ENCODE data around the gene MYLK.
A peak's percentile ranks its signal among the peaks of the same experiment; 100 is the strongest.

MYLK gene

GRCh38 chr3:123781571-123782275 is 102.4 kb downstream of the MYLK start:
- Histone ChIP-seq H4K5ac (ENCODE audit: low read length) (no peak overlapping the region), H3K18ac (ENCODE audit: low read length) (no peak overlapping the region), H3K27me3 (ENCODE audit: insufficient read depth, low read length, poor library complexity) (no peaks in the 10 kb centered on the region), H3K23ac (ENCODE audit: low read length) (no peak overlapping the region), H3K4me1 (ENCODE audit: control insufficient read depth, low read depth, low read length) (no peaks in the 10 kb centered on the region), H3K56ac (ENCODE audit: low read length) (no peak overlapping the region), H3K4me3 (ENCODE audit: low read length) (no peak overlapping the region), H3K4ac (ENCODE audit: low read depth, low read length) (no peak overlapping the region), H3K79me2 (ENCODE audit: control insufficient read depth, insufficient read depth, low read length) (no peaks in the 10 kb centered on the region), H2BK120ac (ENCODE audit: low read depth, low read length) (no peak overlapping the region), H3K9ac (ENCODE audit: low read length) (no peak overlapping the region), H3K27ac (ENCODE audit: low read depth, low read length) (no peak overlapping the region), H3K79me1 (ENCODE audit: low read length) (no peaks in the 10 kb centered on the region), H3K4me2 (ENCODE audit: low read length) (no peak overlapping the region), H2BK15ac (replicated peaks; ENCODE audit: low read depth) (no peak overlapping the region), H2BK5ac (ENCODE audit: low read length) (no peak overlapping the region), H4K8ac (ENCODE audit: low read depth, low read length) (no peak overlapping the region), H3K36me3 (ENCODE audit: control insufficient read depth, insufficient read depth, low read length) (no peaks in the 10 kb centered on the region), H2AK5ac (ENCODE audit: low read length) (no peak overlapping the region)
- 100% methylated on average over 1 of the region's 6 CpGs for WGBS (ENCODE audit: extremely low coverage, insufficient coverage, low lambda C conversion rate)
- DNase-seq, result no peak

- Histone ChIP-seq H2BK120ac (ENCODE audit: low read depth, low read length) (no peak overlapping the region), H4K5ac (ENCODE audit: low read length) (no peak overlapping the region), H2AK5ac (ENCODE audit: low read length) (no peak overlapping the region), H3K79me2 (ENCODE audit: control insufficient read depth, insufficient read depth, low read length) (no peaks in the 10 kb centered on the region), H3K79me1 (ENCODE audit: low read length) (no peaks in the 10 kb centered on the region), H3K4ac (ENCODE audit: low read depth, low read length) (no peak overlapping the region), H2BK5ac (ENCODE audit: low read length) (no peak overlapping the region), H4K8ac (ENCODE audit: low read depth, low read length) (no peak overlapping the region), H3K27ac (ENCODE audit: low read depth, low read length) (no peak overlapping the region), H2BK15ac (replicated peaks; ENCODE audit: low read depth) (no peak overlapping the region), H3K4me3 (ENCODE audit: low read length) (no peak overlapping the region), H3K9ac (ENCODE audit: low read length) (no peak overlapping the region), H3K23ac (ENCODE audit: low read length) (no peak overlapping the region), H3K4me1 (ENCODE audit: control insufficient read depth, low read depth, low read length) (no peaks in the 10 kb centered on the region), H3K18ac (ENCODE audit: low read length) (no peak overlapping the region), H3K27me3 (ENCODE audit: insufficient read depth, low read length, poor library complexity) (no peaks in the 10 kb centered on the region), H3K4me2 (ENCODE audit: low read length) (no peak overlapping the region), H3K36me3 (ENCODE audit: control insufficient read depth, insufficient read depth, low read length) (no peaks in the 10 kb centered on the region), H3K56ac (ENCODE audit: low read length) (no peak overlapping the region)
- peak; percentile 62 for DNase-seq
- no CpG with 5 or more reads among the region's 2 CpGs for WGBS (ENCODE audit: extremely low coverage, insufficient coverage, low lambda C conversion rate)
Measured at GRCh38 chr3:123781138-123781537, 103.0 kb downstream of the MYLK start.

- H3K9ac ChIP-seq (ENCODE audit: low read length), result no peak overlapping the region
- H3K36me3 ChIP-seq (ENCODE audit: control insufficient read depth, insufficient read depth, low read length), result no peaks in the 10 kb centered on the region
- no peak overlapping the region for H3K4ac ChIP-seq (ENCODE audit: low read depth, low read length)
- no peak overlapping the region for H2AK5ac ChIP-seq (ENCODE audit: low read length)
- H3K27ac ChIP-seq (ENCODE audit: low read depth, low read length), result no peak overlapping the region
- DNase-seq, result no peak
- H3K79me2 ChIP-seq (ENCODE audit: control insufficient read depth, insufficient read depth, low read length), result no peaks in the 10 kb centered on the region
- no peak overlapping the region for H3K23ac ChIP-seq (ENCODE audit: low read length)
- H3K27me3 ChIP-seq (ENCODE audit: insufficient read depth, low read length, poor library complexity), result no peaks in the 10 kb centered on the region
- no peak overlapping the region for H4K5ac ChIP-seq (ENCODE audit: low read length)
- no peaks in the 10 kb centered on the region for H3K4me1 ChIP-seq (ENCODE audit: control insufficient read depth, low read depth, low read length)
- H2BK120ac ChIP-seq (ENCODE audit: low read depth, low read length), result no peak overlapping the region
- no peak overlapping the region for H2BK5ac ChIP-seq (ENCODE audit: low read length)
- H3K4me3 ChIP-seq (ENCODE audit: low read length), result no peak overlapping the region
- no peak overlapping the region for H4K8ac ChIP-seq (ENCODE audit: low read depth, low read length)
- no CpG with 5 or more reads among the region's 6 CpGs for WGBS (ENCODE audit: extremely low coverage, insufficient coverage, low lambda C conversion rate)
- H3K56ac ChIP-seq (ENCODE audit: low read length), result no peak overlapping the region
- H3K79me1 ChIP-seq (ENCODE audit: low read length), result no peaks in the 10 kb centered on the region
- no peak overlapping the region for H2BK15ac ChIP-seq (replicated peaks; ENCODE audit: low read depth)
- H3K18ac ChIP-seq (ENCODE audit: low read length), result no peak overlapping the region
- no peak overlapping the region for H3K4me2 ChIP-seq (ENCODE audit: low read length)
Measured at GRCh38 chr3:123780656-123781055, 103.5 kb downstream of the MYLK start.

- no peak overlapping the region for H2BK15ac ChIP-seq (replicated peaks; ENCODE audit: low read depth)
- no peaks in the 10 kb centered on the region for H3K79me2 ChIP-seq (ENCODE audit: control insufficient read depth, insufficient read depth, low read length)
- no peak overlapping the region for H2AK5ac ChIP-seq (ENCODE audit: low read length)
- H3K56ac ChIP-seq (ENCODE audit: low read length), result no peak overlapping the region
- H4K8ac ChIP-seq (ENCODE audit: low read depth, low read length), result no peak overlapping the region
- no CpG with 5 or more reads among the region's 10 CpGs for WGBS (ENCODE audit: extremely low coverage, insufficient coverage, low lambda C conversion rate)
- no peak overlapping the region for H3K18ac ChIP-seq (ENCODE audit: low read length)
- H3K4me1 ChIP-seq (ENCODE audit: control insufficient read depth, low read depth, low read length), result no peaks in the 10 kb centered on the region
- H3K36me3 ChIP-seq (ENCODE audit: control insufficient read depth, insufficient read depth, low read length), result no peaks in the 10 kb centered on the region
- H2BK120ac ChIP-seq (ENCODE audit: low read depth, low read length), result no peak overlapping the region
- H3K27me3 ChIP-seq (ENCODE audit: insufficient read depth, low read length, poor library complexity), result no peaks in the 10 kb centered on the region
- H3K79me1 ChIP-seq (ENCODE audit: low read length), result no peaks in the 10 kb centered on the region
- no peak overlapping the region for H3K9ac ChIP-seq (ENCODE audit: low read length)
- no peak overlapping the region for H2BK5ac ChIP-seq (ENCODE audit: low read length)
- no peak for DNase-seq
- no peak overlapping the region for H3K23ac ChIP-seq (ENCODE audit: low read length)
- no peak overlapping the region for H4K5ac ChIP-seq (ENCODE audit: low read length)
- no peak overlapping the region for H3K4ac ChIP-seq (ENCODE audit: low read depth, low read length)
- H3K4me3 ChIP-seq (ENCODE audit: low read length), result no peak overlapping the region
- no peak overlapping the region for H3K27ac ChIP-seq (ENCODE audit: low read depth, low read length)
- H3K4me2 ChIP-seq (ENCODE audit: low read length), result no peak overlapping the region
Measured at GRCh38 chr3:123779655-123780231, 104.4 kb downstream of the MYLK start.

- no peak overlapping the region for H4K5ac ChIP-seq (ENCODE audit: low read length)
- no peak overlapping the region for H2AK5ac ChIP-seq (ENCODE audit: low read length)
- H2BK15ac ChIP-seq (replicated peaks; ENCODE audit: low read depth), result no peak overlapping the region
- H3K4ac ChIP-seq (ENCODE audit: low read depth, low read length), result no peak overlapping the region
- H3K4me1 ChIP-seq (ENCODE audit: control insufficient read depth, low read depth, low read length), result no peaks in the 10 kb centered on the region
- no peak overlapping the region for H3K18ac ChIP-seq (ENCODE audit: low read length)
- H2BK120ac ChIP-seq (ENCODE audit: low read depth, low read length), result no peak overlapping the region
- WGBS (ENCODE audit: extremely low coverage, insufficient coverage, low lambda C conversion rate), result no CpG with 5 or more reads among the region's 8 CpGs
- no peak overlapping the region for H2BK5ac ChIP-seq (ENCODE audit: low read length)
- H3K79me1 ChIP-seq (ENCODE audit: low read length), result no peaks in the 10 kb centered on the region
- no peaks in the 10 kb centered on the region for H3K79me2 ChIP-seq (ENCODE audit: control insufficient read depth, insufficient read depth, low read length)
- H3K4me3 ChIP-seq (ENCODE audit: low read length), result no peak overlapping the region
- DNase-seq, result no peak
- no peak overlapping the region for H3K4me2 ChIP-seq (ENCODE audit: low read length)
- no peak overlapping the region for H3K27ac ChIP-seq (ENCODE audit: low read depth, low read length)
- no peaks in the 10 kb centered on the region for H3K36me3 ChIP-seq (ENCODE audit: control insufficient read depth, insufficient read depth, low read length)
- H4K8ac ChIP-seq (ENCODE audit: low read depth, low read length), result no peak overlapping the region
- H3K23ac ChIP-seq (ENCODE audit: low read length), result no peak overlapping the region
- no peaks in the 10 kb centered on the region for H3K27me3 ChIP-seq (ENCODE audit: insufficient read depth, low read length, poor library complexity)
- H3K9ac ChIP-seq (ENCODE audit: low read length), result no peak overlapping the region
- H3K56ac ChIP-seq (ENCODE audit: low read length), result no peak overlapping the region
Measured at GRCh38 chr3:123778991-123779622, 105.0 kb downstream of the MYLK start.
